Measurements from ENCODE around the gene SLC9A7.

SLC9A7 gene

GRCh38 chrX:46551494-46552128 is 207.3 kb downstream of the SLC9A7 start:
- Mint-ChIP-seq H3K4me1 (ENCODE audit: low read depth) (peaks cover 18% of the 10 kb centered on the region), H3K36me3 (peaks cover 3% of the 10 kb centered on the region), H3K27ac (no peak overlapping the region), H3K27me3 (no peaks in the 10 kb centered on the region), H3K4me3 (no peak overlapping the region), H3K9me3 (ENCODE audit: low read depth) (no peaks in the 10 kb centered on the region)

- no peaks in the 10 kb centered on the region for H3K9me3 Mint-ChIP-seq (ENCODE audit: low read depth)
- no peak overlapping the region for H3K4me3 Mint-ChIP-seq
- H3K27me3 Mint-ChIP-seq, result no peaks in the 10 kb centered on the region
- H3K36me3 Mint-ChIP-seq, result peaks cover 3% of the 10 kb centered on the region
- no peak overlapping the region for H3K27ac Mint-ChIP-seq
- peaks cover 21% of the 10 kb centered on the region for H3K4me1 Mint-ChIP-seq (ENCODE audit: low read depth)
Measured at GRCh38 chrX:46549914-46550313, 209.0 kb downstream of the SLC9A7 start.
